GM10266 (cell line): ENCODE results near the gene MT1H.

Source experiments
- DNase-seq: peaks from one replicate; pipeline ENCODE4 v3.0.0; 2012; ENCODE audit errors: extremely low spot score
- TF ChIP-seq, protein P1 (sequence below): IDR thresholded peaks from 2 replicates; pipeline ENCODE4 v1.5.1; 2012; ENCODE audit warnings: mild to moderate bottlenecking, low read depth; ENCODE audit not compliant: control insufficient read depth, insufficient read depth; ENCODE audit errors: missing control alignments

MT1H gene

DNA sequence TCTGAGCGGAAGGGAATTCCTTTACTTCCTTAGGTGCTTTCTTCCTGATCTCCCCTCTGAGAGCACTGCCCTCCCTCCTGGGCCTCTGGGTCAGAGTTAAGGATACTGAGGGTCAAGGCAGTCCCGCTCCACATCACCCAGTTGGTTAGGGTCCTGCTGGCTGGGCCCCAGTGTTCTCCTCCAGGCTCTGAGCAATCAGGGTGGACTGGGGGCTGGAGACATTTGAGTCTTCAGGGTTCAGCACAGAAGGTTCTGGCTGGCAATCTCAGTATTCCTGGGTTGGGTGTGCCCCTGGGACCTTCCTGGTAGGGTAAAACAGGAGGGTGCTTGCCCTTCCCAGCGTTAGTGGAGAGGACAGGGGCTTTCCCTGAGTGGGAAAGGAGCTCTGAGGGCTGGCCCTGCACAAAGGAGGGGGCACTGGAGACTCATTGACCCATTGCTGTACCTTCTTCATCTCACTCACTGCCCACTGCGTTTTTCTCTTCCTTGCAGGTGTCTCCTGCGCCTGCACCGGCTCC is 36.7 kb upstream of the MT1H start:
- no peak for DNase-seq
- TF ChIP-seq, protein P1, sequence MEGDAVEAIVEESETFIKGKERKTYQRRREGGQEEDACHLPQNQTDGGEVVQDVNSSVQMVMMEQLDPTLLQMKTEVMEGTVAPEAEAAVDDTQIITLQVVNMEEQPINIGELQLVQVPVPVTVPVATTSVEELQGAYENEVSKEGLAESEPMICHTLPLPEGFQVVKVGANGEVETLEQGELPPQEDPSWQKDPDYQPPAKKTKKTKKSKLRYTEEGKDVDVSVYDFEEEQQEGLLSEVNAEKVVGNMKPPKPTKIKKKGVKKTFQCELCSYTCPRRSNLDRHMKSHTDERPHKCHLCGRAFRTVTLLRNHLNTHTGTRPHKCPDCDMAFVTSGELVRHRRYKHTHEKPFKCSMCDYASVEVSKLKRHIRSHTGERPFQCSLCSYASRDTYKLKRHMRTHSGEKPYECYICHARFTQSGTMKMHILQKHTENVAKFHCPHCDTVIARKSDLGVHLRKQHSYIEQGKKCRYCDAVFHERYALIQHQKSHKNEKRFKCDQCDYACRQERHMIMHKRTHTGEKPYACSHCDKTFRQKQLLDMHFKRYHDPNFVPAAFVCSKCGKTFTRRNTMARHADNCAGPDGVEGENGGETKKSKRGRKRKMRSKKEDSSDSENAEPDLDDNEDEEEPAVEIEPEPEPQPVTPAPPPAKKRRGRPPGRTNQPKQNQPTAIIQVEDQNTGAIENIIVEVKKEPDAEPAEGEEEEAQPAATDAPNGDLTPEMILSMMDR, result no peak

DNA sequence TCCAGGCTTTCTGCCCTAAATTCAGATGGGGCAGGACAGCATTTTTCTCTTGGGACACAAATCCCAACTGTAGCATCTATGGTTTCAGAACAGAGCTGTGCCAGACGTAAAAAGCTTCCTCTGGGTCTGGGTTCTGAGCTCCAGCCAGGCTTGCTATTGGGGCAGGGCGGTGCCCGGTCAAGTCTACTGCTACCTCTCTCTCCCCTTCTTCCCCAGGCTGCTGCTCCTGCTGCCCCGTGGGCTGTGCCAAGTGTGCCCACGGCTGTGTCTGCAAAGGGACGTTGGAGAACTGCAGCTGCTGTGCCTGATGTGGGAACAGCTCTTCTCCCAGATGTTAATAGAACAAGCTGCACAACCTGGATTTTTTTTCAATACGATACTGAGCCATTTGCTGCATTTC is 36.1 kb upstream of the MT1H start:
- no peak for DNase-seq
- TF ChIP-seq, protein P1, result no peak

GRCh38 chr16:56634715-56635440 is 34.7 kb upstream of the MT1H start:
- DNase-seq, result no peak
- TF ChIP-seq, protein P1, result no peak

DNA sequence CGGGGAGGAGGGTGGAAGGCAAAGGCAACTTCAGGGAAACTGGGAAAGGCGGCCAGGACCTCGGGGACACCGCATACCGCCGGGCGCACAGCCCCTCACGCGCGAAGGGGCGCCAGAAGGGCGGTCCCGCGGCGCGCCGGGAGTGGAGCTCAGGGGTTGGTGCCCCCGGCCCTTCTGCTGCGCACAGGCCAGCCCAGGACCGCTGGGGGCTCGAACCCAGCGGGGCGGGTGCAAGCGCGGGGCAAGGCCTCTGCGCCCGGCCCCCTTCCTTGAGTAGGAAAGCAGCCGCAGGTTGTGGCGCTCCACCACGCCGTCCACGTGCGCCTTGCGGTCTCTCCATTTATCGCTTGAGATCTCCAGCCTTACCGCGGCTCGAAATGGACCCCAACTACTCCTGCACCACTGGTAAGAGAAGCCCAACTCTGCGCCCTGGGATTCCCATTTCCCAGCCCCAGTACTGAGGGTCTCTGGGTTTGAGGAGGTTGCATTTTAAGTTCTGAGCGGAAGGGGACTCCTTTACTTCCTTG is 34.1 kb upstream of the MT1H start:
- TF ChIP-seq, protein P1, result no peak
- no peak for DNase-seq

- no peak for DNase-seq
- TF ChIP-seq, protein P1, result no peak
Observed at GRCh38 chr16:56636616-56637413, 32.8 kb upstream of the MT1H start.

DNA sequence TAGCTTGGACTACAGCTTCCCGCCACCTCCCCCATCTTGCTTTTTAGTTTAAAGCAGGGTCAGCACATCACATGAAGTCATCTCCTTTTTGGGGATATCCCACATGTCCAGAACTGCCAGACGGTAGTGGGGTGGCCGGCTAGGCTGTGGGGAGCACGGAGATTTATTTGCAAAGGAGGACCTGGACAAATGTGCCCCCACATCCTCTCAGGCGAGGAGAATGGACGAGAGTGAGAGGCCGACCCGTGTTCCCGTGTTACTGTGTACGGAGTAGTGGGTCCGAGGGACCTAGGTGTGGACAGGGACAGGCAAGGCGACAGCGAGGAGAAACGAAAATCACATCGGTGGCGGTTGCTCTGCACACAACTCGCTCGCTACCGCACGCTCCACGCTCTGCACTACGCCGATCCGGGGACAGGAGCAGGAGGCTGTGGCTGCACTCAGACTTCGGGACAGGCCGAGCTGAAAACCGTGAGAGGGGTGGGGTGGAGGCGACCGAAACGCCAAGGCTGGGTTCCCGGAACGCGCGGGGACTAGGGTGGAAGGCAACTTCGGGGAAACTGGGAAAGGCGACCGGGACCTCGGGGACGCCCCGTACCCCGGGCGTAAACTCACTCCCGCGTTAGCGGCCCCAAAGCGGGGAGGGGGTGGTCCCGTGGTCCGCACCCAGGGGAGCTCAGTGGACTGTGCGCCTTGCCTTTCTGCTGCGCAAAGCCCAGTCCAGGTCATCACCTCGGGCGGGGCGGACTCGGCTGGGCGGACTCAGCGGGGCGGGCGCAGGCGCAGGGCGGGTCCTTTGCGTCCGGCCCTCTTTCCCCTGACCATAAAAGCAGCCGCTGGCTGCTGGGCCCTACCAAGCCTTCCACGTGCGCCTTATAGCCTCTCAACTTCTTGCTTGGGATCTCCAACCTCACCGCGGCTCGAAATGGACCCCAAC is 31.5 kb upstream of the MT1H start, which contains the start of gene MT1A:
Gene MT1A (plus strand): TSS at position 853 of the 937 bp plus-strand sequence. CDS start 73 bp downstream, at position 926.
- TF ChIP-seq, protein P1, result no peak
- DNase-seq, result no peak
